ENCODE data around the gene TMEM167B.

The TMEM167B gene

DNA sequence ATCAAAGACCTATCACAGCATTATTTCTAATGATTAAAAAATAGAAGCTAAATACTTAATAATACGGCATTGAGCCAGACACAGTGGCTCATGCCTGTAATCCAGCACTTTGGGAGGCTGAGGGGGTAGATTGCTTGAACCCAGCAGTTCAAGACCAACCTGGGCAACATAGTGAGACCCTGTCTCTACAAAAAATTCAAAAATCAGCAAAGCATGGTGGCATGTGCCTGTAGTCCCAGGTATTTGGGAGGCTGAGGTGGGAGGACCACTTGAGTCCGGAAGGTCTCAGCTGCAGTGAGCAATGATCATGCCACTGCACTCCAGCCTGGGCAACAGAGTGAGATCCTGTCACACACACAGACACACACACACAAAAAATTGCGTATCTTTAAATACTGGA is 25.4 kb upstream of the TMEM167B start:
- DNase-seq (ENCODE audit: low read depth), result no peak
- TF ChIP-seq, protein P1, sequence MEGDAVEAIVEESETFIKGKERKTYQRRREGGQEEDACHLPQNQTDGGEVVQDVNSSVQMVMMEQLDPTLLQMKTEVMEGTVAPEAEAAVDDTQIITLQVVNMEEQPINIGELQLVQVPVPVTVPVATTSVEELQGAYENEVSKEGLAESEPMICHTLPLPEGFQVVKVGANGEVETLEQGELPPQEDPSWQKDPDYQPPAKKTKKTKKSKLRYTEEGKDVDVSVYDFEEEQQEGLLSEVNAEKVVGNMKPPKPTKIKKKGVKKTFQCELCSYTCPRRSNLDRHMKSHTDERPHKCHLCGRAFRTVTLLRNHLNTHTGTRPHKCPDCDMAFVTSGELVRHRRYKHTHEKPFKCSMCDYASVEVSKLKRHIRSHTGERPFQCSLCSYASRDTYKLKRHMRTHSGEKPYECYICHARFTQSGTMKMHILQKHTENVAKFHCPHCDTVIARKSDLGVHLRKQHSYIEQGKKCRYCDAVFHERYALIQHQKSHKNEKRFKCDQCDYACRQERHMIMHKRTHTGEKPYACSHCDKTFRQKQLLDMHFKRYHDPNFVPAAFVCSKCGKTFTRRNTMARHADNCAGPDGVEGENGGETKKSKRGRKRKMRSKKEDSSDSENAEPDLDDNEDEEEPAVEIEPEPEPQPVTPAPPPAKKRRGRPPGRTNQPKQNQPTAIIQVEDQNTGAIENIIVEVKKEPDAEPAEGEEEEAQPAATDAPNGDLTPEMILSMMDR (conservative IDR thresholded peaks at IDR 0.05; ENCODE audit: low read depth, low read length), result no peak
- no peak overlapping the region for H3K4me3 ChIP-seq (ENCODE audit: low read length)

DNA sequence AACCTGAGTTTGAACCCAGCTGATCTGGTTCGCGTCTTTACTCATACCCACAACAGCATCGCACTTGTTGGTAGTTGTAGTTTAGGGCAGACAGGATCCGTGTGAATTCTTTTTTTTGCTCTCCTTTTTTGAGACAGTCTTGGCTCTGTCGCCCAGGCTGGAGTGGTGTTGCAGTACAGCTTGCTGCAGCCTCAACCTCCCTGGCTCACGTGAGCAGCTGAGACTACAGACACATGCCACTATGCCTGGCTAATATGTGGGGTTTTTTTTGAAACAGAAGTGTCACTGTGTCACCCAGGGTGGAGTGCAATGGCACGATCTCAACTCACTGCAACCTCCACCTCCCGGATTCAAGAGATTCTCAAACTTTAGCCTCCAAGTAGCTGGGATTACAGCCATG is 22.7 kb upstream of the TMEM167B start:
- TF ChIP-seq, protein P1 (conservative IDR thresholded peaks at IDR 0.05; ENCODE audit: low read depth, low read length), result no peak
- H3K4me3 ChIP-seq (ENCODE audit: low read length), result no peak overlapping the region
- DNase-seq (ENCODE audit: low read depth), result no peak

DNA sequence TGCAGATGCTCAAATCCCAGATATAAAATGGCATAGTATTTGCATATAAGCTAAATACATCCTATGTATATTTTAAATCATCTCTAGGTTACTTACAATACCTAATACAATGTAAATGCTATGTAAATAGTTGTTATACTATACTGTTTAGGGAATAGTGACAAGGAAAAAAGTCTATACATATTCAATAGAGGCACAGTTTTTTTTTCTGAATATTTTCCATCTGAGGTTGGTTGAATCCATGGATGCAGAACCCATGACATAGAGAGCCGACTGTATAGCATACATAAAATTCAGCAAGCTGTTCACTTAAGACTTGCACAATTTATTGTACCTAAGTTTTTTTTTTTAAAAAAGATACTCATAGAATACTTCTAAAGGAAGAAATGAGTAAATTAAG is 21.3 kb upstream of the TMEM167B start:
- TF ChIP-seq, protein P1 (conservative IDR thresholded peaks at IDR 0.05; ENCODE audit: low read depth, low read length), result no peak
- DNase-seq (ENCODE audit: low read depth), result no peak
- H3K4me3 ChIP-seq (ENCODE audit: low read length), result no peak overlapping the region

DNA sequence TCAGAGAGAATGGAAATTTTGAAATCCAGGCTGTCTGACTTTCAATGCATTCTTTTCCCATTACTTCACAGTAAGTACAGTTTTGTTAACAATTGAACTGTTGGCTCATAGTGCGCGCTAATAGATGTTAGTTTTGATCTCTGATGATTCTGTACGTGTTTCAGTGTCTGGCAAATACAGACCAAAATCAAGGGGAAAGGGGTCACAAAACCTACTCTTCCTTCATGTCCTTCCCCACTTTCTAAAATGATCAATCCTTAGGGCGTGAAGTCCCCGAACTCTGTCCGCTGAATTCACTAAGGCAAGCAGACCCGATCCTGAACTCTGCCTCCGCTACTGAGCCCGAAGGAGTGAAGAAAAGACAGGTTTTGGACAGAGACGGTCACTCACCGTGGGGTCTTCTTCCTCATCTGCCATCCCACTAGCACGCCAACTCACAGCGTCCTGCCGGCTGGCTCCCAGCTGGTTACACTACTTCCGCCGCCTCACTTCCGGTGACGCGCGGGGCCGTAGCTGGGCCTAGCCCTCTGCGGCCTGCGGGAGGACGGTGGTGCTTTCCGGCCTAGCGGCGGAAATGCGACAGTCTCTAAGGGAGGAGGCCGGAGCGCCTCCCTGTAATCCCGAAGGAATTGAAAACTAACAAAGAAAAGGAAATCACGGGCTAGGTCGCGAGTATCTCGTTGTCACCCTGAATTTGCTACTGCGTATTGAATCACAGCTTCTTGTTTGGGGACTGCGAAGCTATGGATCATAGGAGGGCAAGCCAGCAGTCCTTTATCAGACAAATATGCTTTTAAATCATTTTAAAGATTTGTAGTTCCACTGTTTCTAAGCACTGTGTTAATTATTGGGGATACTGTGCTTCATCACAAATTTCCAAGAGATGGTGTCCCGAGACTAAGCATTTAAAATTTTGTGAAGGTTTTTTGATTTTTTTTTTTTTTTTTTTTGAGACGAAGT is 14.8 kb upstream of the TMEM167B start, which contains the start of gene TAF13:
Gene TAF13, minus strand, starts transcription at position 473 of the 960 bp plus-strand sequence. Its CDS starts 56 bp downstream, at position 417.
- TF ChIP-seq, protein P1 (conservative IDR thresholded peaks at IDR 0.05; ENCODE audit: low read depth, low read length), result peak; percentile 7
- DNase-seq (ENCODE audit: low read depth), result peak; percentile 78
- H3K4me3 ChIP-seq (ENCODE audit: low read length), result peak within 1 kb of the TSS; percentile 93

DNA sequence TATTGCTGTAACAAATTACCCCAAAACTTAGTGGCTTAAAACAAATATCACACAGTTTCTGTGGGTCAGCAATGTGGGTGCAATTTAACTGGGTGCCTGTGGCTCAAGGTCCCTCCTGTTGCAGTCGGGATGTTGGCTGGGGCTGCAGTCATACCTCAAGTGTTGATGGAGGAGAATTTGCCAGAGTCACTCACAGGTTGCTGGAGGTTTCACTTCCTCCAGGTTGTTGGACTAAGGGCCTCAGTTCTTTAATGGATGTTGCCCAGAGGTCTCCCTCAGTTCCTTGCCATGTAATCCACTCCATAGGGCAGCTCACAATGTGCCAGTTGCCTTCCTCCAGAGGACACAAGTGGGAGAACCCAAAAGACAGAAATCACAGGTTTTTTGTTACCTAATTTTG is 12.2 kb upstream of the TMEM167B start:
- DNase-seq (ENCODE audit: low read depth), result no peak
- TF ChIP-seq, protein P1 (conservative IDR thresholded peaks at IDR 0.05; ENCODE audit: low read depth, low read length), result no peak
- no peak overlapping the region for H3K4me3 ChIP-seq (ENCODE audit: low read length)

DNA sequence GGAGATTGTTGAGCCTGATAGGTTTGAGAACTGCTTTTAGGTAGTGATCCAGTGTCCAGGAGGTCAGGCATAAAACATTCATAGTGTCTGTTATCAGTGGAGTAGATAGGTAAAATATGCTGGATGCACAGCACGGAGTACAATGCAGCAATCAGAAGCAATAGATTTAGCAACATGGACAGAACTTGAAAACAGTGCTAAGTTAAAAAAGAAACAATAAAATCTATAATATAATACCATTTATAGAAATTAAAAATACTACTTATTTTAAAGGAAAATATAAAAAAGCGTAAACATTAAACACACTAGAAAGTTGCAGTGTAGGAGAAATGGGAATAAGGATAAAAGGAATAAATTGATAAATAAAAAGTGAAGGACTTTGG is 11.3 kb upstream of the TMEM167B start:
- DNase-seq (ENCODE audit: low read depth), result no peak
- TF ChIP-seq, protein P1 (conservative IDR thresholded peaks at IDR 0.05; ENCODE audit: low read depth, low read length), result no peak
- H3K4me3 ChIP-seq (ENCODE audit: low read length), result no peak overlapping the region
